ENCODE data around the gene C18orf32.
"Not testable (repeated sequence)": the region's sequence is repeated elsewhere in the genome, so short reads cannot be mapped to it uniquely, and the experiment has no call there.

Gene C18orf32

DNA sequence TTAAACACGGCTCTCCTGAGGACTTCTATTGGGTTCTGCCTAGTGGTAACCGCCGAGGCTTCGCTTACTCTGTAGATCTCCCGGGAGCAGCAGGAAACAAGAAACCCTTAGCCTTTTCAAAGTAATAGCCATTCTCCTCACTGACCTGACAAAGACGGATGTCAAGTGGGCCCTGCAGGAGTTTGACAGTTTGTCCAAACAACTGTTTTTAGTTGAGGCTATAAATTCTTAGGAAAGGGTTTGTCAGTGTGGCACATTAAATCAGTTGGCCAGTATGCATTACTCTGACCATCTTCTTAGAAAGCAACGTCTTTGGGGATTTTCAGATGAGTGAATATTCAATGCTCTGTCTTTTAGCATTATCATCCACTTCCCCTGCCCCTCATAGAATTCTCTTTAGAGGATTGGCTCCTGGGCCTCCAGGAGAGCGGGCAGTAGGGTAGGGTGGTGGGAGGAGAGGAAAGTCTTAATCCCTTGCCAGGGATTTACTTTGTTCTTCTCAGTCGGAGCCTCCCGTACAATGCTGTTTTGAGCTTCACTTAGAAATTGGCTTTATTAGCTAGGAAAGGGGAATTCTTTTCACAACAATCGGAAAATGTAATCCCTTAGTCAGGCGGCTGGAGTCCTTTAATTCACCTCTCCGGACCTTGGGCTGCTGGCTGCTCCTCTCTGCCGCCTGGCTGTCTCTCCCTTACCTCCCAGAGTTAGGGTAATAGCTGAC is 13.3 kb upstream of the C18orf32 start:
- no peak for DNase-seq

DNA sequence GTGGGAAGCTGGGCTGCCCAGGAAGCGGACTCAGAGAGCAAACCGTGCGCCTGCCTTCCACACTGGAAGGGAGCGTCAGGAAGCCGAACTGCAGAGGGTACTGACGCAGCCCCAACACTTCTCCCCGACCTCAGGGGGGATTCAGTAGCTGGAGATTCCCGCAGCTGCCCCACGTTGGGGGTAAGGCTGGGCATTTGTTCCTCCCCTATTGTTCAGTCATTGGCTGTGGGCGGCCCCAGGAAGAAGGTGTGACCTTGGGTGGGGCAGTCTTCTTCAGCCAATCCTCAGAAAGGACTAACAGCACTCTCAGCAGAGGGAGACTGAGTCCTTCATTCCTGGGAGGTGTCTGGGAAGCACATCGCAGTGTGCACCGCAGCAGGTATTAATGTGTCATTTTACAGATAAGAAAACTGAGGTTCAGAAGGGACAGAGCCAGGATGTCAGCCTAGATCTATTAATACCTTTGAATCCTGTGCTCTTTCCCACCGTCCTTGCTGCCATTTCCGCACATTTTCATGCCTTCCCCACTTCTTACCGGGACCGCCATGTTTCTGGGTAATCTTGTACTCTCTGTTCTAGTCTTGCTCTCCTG is 12.1 kb upstream of the C18orf32 start:
- DNase-seq: no peak

DNA sequence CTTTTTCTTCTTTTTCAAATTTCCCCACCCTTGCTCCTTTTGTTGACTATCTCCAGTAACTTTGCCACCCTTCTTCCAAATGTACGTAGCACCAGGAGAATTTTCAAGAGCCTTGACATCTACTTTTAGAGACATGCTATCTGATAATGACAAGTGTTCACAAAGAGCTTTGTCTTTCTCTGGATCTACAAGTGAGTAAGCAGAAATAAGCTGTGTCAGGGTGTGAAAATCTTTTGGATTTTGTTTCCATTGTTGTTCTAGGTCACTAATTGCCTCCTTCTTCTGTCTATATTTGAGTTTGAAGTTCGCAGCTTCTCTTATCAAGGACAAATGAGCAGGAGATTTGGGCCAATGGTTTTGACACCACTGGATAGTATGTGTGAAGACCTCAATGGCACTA is 8.4 kb upstream of the C18orf32 start:
- DNase-seq: no peak

DNA sequence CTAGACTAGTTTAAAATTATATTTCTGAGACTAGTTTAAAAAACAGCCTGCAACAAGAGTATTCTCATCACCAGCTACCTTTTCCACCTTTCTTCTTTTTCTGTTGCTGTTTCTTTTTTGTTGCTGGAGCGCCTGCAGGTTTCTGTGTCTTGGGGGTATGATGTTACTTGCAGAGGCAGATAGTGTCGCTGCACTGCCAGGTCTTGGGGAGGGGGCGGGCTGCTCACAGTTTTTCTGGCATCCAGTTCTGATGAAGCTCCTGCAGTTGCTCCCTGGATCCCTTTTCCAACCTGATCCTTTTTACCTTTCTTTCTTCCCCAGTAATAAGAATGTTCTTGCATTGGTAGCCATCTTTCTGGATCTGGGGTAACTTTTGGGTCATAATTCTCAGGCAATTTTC is 8.0 kb upstream of the C18orf32 start:
- DNase-seq: no peak

DNA sequence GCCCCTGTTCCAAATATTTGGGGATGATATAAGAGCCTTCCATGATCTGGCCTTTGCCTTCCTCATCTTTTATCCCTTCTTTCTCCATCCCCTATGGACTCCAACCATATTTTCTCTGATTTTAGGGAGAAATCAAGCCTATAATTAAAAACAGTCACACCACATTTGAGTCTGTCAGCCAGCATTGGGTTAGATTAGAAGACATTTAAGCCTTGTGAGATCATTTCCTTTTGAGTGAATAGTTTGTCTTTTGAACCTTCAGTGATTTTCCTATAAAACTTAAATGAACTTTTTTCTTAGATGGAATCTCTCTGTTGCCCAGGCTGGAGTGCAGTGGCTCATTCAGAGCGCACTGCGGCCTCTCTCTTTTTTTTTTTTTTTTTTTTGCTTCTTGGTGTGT is 7.6 kb upstream of the C18orf32 start:
- DNase-seq: no peak

DNA sequence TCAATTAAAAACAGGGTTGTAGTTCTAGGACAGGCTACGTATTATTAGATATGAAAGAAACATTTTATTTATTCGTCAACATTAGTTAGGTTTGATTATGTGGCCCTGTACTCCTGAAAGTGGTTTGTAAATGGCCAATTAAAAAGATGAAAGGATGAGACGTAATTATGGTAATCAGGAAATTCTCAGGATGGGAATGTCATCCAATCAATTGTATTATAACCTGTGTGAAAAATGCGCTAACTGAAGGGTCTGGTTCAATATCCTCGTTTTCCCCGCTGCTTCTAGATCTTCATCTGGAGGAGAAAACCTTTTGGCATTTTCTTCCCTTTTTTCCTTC is 5.6 kb upstream of the C18orf32 start:
- no peak for DNase-seq

DNA sequence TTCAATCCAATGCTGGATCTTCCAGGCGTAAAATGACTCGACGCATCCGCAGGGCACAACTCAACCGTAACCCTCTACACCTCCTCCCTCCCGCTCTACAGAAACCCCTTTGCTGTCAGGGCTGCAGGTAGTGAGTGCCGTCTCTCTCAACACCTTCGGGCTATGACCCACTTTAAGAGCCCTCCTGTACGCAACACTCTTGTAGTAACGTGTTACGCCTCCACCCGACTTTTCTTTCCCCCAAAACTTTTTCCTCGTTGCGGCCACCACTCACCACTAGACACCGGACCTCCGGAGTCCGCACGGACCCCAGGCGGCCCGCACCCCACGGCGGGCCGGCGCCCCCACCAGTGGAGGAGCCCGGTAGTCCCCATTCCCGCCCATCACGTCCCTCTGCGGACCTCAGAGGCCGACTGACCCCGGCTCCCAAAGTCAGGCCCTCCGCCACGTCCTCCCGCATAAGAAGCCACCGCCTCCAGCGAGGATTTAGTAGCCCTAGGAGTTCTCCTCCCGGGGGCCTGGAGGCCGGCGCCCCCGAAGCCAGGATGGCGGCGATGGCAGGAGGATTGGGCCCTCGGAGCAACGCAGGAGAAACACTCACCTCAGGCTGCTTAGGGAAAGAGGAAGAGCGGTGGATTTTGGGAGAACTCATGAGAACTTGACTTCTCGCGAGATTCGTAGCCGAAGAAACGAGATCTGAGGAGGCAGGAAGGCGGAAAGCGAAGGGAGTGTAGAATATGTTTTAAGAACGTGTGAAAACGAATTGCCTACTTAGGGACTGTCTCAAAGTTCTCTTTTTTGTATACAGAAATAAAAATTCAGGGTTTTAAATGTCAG is 5.0 kb upstream of the C18orf32 start, which contains the start of gene RPL17:
Gene RPL17 (minus strand): TSS at position 609 of the 837 bp plus-strand sequence.
- DNase-seq: peak; percentile 79

DNA sequence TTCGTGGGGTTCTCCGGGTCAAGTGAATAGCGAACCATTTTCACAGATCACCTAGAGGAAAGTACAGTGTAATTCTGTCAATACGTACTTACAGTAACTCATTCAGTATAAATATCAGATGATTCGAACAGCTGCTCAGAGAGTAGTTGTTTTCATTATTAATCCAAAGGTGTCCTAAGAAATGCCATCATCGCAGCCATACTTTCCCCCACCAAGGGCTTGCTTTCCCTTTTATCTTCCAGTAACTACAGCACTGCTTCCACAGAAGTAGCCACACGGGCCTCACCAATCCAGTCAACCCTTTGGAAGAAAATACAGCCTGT is 4.5 kb upstream of the C18orf32 start:
- no peak for DNase-seq

DNA sequence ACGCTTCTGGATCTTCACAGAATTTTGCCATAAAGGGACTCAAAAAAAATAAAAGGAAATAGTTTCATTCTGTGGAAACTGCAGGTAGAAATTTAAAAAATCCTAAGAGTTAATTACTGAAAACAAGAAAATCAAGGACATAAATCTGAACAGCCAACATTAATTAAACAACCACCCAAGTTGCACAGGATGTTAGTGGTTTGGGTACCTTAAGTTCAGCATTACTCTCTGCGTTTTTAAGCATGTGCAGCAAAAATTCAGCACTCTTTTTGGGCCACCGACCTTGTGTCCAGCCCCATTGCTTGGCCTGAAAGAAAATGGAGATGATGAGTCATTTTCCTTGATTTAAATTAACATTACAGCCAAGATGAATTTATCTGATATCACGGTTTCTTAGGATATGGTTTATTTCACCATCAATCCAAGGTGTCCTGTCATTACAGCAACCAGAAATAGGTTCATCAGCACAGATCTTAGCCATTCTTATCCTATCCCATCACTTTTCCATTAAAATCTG is 3.3 kb upstream of the C18orf32 start:
- no peak for DNase-seq

DNA sequence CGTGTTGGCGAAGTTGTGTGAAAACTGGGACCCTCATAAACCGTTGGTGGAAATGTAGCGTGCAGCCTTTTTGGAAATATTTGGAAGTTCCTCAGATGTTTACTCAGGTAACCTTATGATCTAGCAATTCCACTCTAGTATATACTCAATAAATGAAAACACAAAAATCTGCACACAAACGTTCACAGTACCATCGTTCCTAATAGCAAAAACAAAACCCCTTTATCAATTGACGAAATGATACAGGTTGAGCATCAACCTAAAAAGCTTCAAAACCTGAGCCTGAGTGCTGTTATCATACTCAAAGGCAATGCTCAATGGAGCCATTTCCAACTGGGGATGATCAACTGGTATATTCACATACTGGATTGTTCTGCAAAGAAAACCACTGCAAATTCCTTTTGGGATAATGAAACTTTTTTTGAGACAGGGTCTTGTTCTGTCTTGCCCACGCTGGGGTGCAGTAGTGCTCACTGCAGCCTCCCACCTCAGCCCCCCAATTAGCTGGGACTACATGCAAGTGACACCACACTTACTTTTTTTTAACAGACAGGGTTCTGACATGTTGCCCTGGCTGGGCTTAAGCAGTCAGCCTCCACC is 777 bp upstream of the C18orf32 start:
- DNase-seq: no peak

DNA sequence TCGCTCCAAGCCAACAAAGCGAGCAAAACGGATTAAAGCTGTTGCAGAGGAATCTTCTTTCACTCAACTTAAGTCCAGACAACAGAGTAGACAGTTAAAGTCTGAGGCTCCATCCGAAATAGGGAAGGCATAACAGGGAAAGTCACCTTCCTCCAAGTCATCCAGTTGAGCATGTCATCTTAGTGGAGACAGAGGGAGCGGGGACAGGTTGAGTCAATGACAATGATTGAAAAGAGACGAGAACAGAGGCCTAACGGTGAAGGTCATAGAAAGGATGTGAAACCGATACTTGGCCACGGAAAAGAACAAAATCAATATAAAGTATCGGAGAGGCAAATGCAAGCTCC is 455 bp downstream of the C18orf32 start:
- DNase-seq: no peak

DNA sequence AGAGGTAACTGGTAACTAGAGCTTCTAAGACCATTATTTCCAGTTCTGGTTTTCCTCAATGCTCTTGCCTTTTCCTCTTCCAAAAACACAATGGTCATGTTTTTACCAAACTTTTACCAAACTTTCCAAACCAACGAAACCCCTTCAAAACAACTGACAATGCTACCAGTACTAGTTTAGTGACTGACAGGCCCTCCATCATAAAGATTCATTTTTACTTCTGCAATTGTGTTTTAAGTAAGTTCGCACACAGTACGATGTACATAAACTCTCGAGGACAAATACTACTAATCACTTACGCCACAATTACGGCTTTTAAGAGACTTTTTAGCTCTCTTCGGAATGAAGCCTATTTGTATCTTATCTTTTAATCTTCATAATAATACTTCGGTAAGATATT is 900 bp downstream of the C18orf32 start:
- DNase-seq: no peak

DNA sequence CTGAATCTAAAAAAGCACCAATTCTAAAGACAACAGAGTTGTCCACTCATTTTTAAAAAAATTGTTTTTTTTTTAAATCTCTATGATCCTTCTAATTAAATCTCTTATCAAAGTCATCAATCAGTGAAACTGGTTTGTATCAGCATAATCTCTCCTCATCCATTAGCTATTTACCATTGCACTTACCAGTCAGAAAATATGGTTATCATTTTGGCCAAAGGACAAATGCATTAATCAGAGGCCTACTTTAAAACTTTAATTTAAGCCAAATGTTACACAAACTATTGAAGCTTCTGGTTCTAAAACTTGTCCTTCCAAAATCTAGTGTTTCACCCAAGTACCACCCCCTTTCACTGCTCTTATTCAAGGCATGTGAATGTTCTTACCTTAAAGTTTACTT is 3.8 kb downstream of the C18orf32 start:
- DNase-seq: no peak

DNA sequence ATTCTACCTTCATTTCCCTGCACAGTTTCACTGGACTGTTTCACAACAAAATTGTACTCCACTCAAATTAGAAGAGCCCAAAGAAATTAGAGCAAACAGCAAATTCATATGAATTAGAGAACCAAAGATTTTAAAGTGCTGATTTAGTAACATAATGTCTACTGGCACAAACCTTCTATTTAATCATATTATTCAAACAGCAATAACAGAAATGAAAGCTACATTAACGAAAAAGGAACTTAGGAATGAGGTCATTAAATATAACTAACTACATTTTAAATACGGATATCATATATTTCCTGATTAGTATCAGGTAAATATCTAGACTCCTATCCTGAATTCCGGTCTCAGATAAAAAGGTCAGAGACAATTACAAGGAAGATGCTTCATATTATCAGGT is 5.1 kb downstream of the C18orf32 start:
- DNase-seq: no peak

DNA sequence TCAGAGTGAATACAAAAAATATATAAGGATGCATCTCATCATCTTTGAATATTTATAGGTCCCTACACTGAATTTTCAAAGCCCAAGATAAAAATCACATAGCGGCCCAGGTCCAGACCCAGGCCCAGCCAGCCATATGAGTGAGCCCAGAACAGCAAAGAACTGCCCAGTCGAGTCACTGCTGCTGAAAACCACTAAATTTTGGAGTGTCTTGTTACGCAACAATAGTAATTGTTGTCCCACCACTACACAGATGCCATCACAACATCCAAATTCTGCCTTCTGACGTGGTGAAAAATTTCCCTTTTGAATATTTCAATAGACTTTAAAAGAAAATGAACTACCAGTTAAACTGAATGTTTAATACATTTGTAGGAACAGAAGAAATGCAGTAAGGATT is 5.7 kb downstream of the C18orf32 start:
- no peak for DNase-seq

DNA sequence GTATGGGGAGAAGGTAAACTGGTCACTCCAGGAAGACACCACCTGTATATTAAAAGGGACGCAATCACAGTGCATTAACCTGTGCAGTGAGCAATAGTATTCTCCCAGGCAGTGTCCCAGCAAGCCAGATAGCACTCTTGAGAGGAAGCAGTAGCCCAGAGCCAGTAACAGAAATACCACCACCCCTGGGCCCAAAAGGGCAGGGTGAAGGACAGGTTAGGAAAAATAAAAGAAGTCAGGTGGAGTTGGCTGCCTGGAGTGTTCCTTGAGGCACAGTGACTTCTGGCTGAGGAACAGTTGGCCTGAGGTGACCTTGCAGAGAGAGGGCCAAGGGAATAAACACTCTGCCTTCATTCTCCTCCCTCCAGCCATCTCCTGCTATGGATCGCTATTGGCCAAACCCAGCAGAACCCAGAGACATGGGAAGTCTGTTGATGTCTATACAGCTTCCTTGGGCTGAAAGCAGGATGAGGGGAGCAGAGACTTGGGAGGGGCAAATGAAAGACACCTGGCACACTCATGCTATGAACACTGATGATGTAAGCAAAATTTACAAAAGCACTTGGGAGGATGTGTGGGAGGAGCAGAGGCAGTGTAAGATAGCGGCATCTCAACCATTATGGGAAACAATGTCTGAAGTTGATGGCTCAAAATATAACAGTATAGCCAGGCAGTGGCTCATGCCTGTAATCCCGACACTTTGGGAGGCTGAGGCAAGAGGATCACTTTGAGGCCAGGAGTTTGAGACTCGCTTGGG is 7.5 kb downstream of the C18orf32 start:
- DNase-seq: no peak

DNA sequence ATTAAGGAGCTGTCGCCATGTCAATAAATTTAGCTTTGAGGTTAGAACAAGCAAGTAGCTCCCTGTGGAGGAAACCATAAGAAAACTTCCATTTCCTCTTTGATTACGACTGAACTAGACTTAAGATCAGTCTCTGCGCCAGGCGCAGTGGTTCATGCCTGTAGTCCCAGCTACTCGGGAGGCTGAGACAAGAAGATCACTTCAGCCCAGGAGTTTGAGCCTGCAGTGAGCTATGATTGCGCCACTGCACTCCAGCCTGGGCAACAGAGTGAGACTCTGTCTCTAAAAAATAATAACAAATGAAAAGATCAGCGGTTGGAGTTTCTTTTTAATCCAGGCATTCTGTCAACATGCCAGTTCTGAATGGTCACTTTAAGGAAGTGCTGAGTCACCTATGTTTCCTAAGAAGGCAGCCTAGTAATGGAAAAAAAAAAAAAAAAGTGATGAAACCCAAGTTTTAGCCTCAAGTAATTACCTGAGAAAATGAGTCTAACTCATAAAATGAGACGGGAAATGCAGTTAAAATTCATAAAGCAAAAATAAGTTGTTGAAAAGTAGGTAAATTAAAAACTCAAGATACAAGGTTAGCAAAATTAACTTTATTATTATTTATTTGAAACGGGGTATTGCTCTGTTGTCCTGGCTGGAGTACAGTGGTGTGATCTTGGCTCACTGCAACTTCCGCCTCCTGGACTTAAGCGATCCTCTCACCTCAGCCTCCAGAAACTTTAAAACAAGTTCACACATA is 10.2 kb downstream of the C18orf32 start:
- no peak for DNase-seq

DNA sequence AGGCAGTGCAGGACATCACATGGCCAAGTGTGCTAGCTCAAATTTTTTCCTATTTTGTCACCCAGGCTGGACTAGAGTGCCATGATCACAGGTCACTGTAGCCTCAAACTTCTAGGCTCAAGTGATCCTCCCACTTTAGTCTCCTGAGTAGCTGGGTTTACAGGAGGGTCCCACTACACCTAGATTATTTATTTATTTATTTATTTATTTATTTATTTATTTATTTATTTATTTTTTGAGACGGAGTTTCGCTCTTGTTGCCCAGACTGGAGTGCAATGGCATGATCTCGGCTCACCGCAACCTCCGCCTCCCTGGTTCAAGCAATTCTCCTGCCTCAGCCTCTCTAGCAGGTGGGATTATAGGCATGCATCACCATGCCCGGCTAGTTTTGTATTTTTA is 12.1 kb downstream of the C18orf32 start:
- not testable (repeated sequence) for DNase-seq

DNA sequence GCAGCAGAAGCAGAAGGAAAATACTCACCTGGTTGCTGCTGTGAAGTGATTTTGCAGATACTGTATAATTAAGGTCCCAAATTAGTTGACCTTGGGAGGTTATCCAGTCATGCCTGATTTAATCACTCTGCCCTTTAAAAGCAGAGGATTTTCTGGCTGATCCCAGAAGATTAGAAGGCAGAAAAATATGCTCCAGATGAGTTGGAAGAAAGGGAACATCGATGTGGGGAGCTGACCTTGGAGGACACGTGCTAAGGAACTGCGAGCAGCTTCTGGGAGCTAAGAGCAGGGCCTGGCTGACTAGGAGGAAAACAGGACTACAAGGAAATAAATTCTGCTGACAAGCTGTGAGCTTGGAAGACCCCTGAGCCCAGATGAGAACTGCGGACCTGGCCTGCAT is 13.3 kb downstream of the C18orf32 start:
- DNase-seq: no peak

DNA sequence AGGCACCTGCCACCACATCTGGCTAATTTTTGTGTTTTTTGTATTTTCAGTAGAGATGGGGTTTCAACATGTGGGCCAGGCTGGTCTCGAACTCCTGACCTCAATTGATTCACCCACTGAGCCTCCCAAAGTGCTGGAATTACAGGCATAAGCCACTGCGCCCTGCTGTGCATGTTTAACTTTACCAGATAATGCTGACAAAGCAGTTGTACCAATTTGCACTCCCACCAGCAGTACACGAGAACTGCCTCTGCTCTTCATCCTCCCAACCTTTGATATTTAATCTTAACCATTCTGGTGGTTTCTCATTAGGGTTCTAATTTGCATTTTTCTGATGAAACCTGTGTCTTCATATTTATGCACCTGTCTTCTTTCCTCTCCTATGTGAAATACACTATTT is 14.6 kb downstream of the C18orf32 start:
- DNase-seq: no peak

DNA sequence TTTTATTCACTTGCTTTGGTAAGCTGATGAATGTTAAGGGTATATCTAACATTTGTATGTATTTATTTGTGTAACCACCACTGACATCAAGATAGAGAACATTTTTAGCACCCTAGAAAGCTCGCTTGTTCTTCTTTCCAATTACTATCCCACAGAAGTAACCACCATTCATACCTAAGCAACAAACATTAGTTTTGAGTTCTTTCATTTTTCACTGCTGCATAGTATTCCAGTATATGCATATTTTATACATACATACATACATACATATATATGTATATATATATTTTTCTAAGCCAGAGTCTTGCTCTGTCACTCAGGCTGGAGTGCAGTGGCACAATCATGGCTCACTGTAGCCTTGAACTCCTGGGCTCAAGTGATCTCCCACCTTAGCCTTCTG is 15.5 kb downstream of the C18orf32 start:
- DNase-seq: no peak

DNA sequence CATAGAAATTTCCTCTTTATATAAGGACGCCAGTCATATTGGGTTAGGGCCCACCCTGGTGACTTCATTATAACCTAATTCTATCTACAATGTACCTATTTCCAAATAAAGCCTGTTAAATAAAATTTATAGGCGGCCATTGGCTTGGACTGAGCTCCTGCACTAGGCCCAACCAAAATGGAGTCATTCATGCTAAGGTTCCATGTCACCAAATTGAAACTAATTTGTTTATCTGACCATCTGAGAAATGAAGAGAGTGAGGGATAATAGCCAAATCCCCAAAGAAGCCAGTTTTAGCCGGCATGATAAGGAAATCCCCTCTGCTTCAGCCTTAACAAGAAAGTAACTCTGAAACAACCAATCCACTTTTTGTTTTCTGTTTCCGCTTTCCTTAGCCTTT is 19.4 kb downstream of the C18orf32 start:
- no peak for DNase-seq
